Mesenchymal stem cell (in vitro differentiated cells and primary cell): Measurements from ENCODE around the gene NPAS3.

Experiments used
- DNase-seq: peaks from one replicate; pipeline ENCODE4 v3.0.0-alpha.2; 2013
- H2AFZ ChIP-seq: one replicate; pipeline ENCODE4 v1.6.1; 2013; ENCODE audit warnings: low read depth, mild to moderate bottlenecking, control low read depth, inconsistent platforms, low read length, moderate library complexity
- H2AK5ac ChIP-seq: 2 replicates; pipeline ENCODE4 v1.6.1; 2013; ENCODE audit warnings: low read length, moderate library complexity, mild to moderate bottlenecking, inconsistent platforms; ENCODE audit not compliant: severe bottlenecking
- H2BK120ac ChIP-seq: one replicate; pipeline ENCODE4 v1.6.1; 2013; ENCODE audit warnings: low read depth, mild to moderate bottlenecking, inconsistent platforms, low read length, moderate library complexity
- H2BK12ac ChIP-seq, 2 experiments: one replicate each; pipeline ENCODE4 v1.6.1; 2013; ENCODE audit warnings: inconsistent platforms in 2 of 2, low read length in 2 of 2, mild to moderate bottlenecking in 2 of 2, moderate library complexity in 2 of 2, control low read depth in 1 of 2
- H2BK15ac ChIP-seq: one replicate; pipeline ENCODE4 v1.6.1; 2013; ENCODE audit warnings: mild to moderate bottlenecking, low read depth, inconsistent platforms; ENCODE audit not compliant: poor library complexity, severe bottlenecking
- H2BK5ac ChIP-seq: 2 replicates; pipeline ENCODE4 v1.6.1; 2013; ENCODE audit warnings: low read depth, mild to moderate bottlenecking, low read length, control low read depth, inconsistent platforms; ENCODE audit not compliant: poor library complexity, severe bottlenecking
- H3K14ac ChIP-seq, 2 experiments: one replicate each; pipeline ENCODE4 v1.6.1; 2013; ENCODE audit warnings: inconsistent platforms in 2 of 2, low read length in 2 of 2, control low read depth in 1 of 2, mild to moderate bottlenecking in 1 of 2, moderate library complexity in 1 of 2
- H3K18ac ChIP-seq, 2 experiments: one replicate each; pipeline ENCODE4 v1.6.1; 2013; ENCODE audit warnings: inconsistent platforms in 2 of 2, low read length in 2 of 2, control low read depth in 1 of 2, low read depth in 1 of 2, mild to moderate bottlenecking in 1 of 2
- H3K23ac ChIP-seq, 2 experiments: one replicate each; pipeline ENCODE4 v1.6.1; 2013; ENCODE audit warnings: inconsistent platforms in 2 of 2, low read length in 2 of 2, mild to moderate bottlenecking in 2 of 2, moderate library complexity in 2 of 2, control low read depth in 1 of 2
- H3K27ac ChIP-seq: 2 replicates; pipeline ENCODE4 v1.5.1; 2013; ENCODE audit warnings: mild to moderate bottlenecking, moderate library complexity, low read length, control low read depth, inconsistent platforms; ENCODE audit not compliant: poor library complexity, severe bottlenecking
- H3K27me3 ChIP-seq, 2 experiments: 2 replicates each; pipeline versions ENCODE4 v1.6.1 to v1.7.0; 2013; ENCODE audit warnings: low read length in 2 of 2, mild to moderate bottlenecking in 2 of 2, moderate library complexity in 2 of 2, control low read depth in 1 of 2, inconsistent platforms in 1 of 2; ENCODE audit not compliant: control insufficient read depth in 1 of 2, insufficient read depth in 1 of 2
- H3K36me3 ChIP-seq, 2 experiments: 2 replicates each; pipeline versions ENCODE4 v1.6.1 to v1.7.0; 2013; ENCODE audit warnings: low read length in 2 of 2, control low read depth in 1 of 2, inconsistent platforms in 1 of 2, low read depth in 1 of 2, mild to moderate bottlenecking in 1 of 2; ENCODE audit not compliant: insufficient read depth in 2 of 2, control insufficient read depth in 1 of 2
- H3K4ac ChIP-seq, 2 experiments: one replicate each; pipeline ENCODE4 v1.6.1; 2013; ENCODE audit warnings: inconsistent platforms in 2 of 2, low read length in 2 of 2, mild to moderate bottlenecking in 2 of 2, moderate library complexity in 2 of 2, control low read depth in 1 of 2, low read depth in 1 of 2
- H3K4me1 ChIP-seq: 2 replicates; pipeline ENCODE4 v1.6.1; 2013; ENCODE audit warnings: low read depth, low read length, control low read depth; ENCODE audit not compliant: control insufficient read depth, insufficient read depth
- H3K4me2 ChIP-seq: 2 replicates; pipeline ENCODE4 v1.6.1; 2013; ENCODE audit warnings: low read length, mild to moderate bottlenecking, inconsistent platforms; ENCODE audit not compliant: poor library complexity, severe bottlenecking
- H3K4me3 ChIP-seq, 2 experiments: 2 replicates each; pipeline versions ENCODE4 v1.5.1 to v1.7.0; 2013; ENCODE audit warnings: low read length in 2 of 2, mild to moderate bottlenecking in 2 of 2, control low read depth in 1 of 2, low read depth in 1 of 2; ENCODE audit not compliant: insufficient read depth in 1 of 2
- H3K79me1 ChIP-seq: replicated peaks from 2 replicates; pipeline ENCODE4 v1.6.1; 2013; ENCODE audit warnings: mild to moderate bottlenecking, control low read depth, low read length, inconsistent platforms; ENCODE audit not compliant: poor library complexity, severe bottlenecking
- H3K9ac ChIP-seq: 2 replicates; pipeline ENCODE4 v1.7.0; 2013; ENCODE audit warnings: mild to moderate bottlenecking, low read length, moderate library complexity
- H3K9me3 ChIP-seq: 2 replicates; pipeline ENCODE4 v1.7.0; 2013; ENCODE audit warnings: mild to moderate bottlenecking, low read length; ENCODE audit not compliant: control insufficient read depth
- H4K8ac ChIP-seq: one replicate; pipeline ENCODE4 v1.6.1; 2013; ENCODE audit warnings: inconsistent platforms, mild to moderate bottlenecking, low read length, moderate library complexity
- H4K91ac ChIP-seq: one replicate; pipeline ENCODE4 v1.6.1; 2013; ENCODE audit warnings: mild to moderate bottlenecking, low read length, inconsistent platforms
- WGBS: methylation state at CpG from one replicate; pipeline ENCODE4 v1.1.7; 2013; ENCODE audit warnings: mixed read lengths; 5-methylcytosine and 5-hydroxymethylcytosine counted together

Gene NPAS3

DNA sequence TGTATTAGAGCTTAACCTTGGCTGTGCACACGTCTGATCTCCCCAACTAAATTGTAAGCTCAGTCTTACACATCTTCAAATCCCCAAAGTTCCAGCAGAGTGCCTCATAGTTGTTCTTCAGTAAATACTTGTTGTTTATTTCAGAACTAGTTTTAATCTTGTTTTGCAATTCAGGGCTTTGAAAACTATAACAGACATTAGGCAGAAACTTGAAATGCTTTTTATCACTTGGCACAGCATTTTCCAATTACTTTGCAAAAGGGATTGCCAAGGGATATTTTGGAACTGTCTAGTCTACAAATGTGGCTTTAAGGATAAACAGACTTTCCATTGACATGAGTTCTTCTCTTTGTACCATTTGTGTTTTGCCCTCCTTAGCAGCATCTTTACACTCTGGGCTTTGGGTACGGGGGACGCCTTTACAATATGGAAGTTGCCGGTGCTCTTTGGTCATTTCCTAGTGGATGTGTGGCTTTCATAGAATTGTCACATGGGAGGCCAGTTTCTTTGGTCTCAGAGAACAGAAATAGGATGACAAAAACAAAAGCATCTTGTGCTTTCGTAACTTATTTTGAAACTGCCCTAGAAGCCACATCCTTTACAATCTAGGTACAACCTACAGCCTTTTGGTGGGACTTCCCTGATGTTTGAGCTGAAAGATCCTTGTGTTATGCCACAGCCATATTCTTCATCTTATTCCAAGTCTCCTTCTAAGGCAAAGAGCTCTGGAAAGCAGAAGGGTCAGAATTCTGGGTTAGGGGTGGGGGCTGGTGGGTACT, 96.9 kb downstream of the NPAS3 start:
- no peak overlapping the region for H2BK5ac ChIP-seq
- no peak overlapping the region for H3K4me3 ChIP-seq
- 100% methylated on average over 5 of the region's 5 CpGs for WGBS
- H4K91ac ChIP-seq = no peak overlapping the region
- H3K14ac ChIP-seq = no peak overlapping the region
- no peaks in the 10 kb centered on the region for H3K79me1 ChIP-seq
- H3K23ac ChIP-seq = no peak overlapping the region
- no peak overlapping the region for H2BK15ac ChIP-seq
- H3K9me3 ChIP-seq = no peaks in the 10 kb centered on the region
- no peak overlapping the region for H2AFZ ChIP-seq
- no peak overlapping the region for H2BK120ac ChIP-seq
- no peak overlapping the region for H3K4me2 ChIP-seq
- H3K18ac ChIP-seq = no peak overlapping the region
- H3K4ac ChIP-seq = no peak overlapping the region
- H4K8ac ChIP-seq = no peak overlapping the region
- H3K9ac ChIP-seq = no peak overlapping the region
- no peaks in the 10 kb centered on the region for H3K27me3 ChIP-seq
- H2BK12ac ChIP-seq = no peak overlapping the region
- no peak overlapping the region for H2AK5ac ChIP-seq
- DNase-seq = no peak
- no peaks in the 10 kb centered on the region for H3K4me1 ChIP-seq
- no peak overlapping the region for H3K27ac ChIP-seq
- H3K36me3 ChIP-seq = no peaks in the 10 kb centered on the region

DNA sequence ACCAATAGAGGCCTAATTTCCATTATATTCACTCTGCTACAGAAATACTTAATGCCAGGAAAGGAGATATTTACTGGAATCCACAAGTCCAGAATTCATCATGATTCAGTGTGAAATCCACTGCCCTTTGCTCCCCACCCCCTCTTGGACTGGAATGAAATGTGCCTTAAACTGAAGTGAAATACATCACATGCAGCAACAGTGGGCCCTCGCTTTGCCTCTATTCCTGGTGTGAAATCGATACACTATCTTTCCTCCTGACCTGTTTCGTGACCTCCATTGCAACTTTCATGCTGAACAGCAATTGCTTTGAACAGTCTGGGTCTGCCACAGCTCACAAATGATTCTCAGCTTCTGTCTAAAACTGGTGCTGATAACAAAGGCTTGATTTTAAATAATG, 100.6 kb downstream of the NPAS3 start:
- Histone ChIP-seq H3K4ac (no peak overlapping the region), H3K9ac (no peak overlapping the region), H4K91ac (no peak overlapping the region), H4K8ac (no peak overlapping the region), H2AFZ (no peak overlapping the region), H3K4me1 (no peaks in the 10 kb centered on the region), H2AK5ac (no peak overlapping the region), H2BK12ac (no peak overlapping the region), H2BK5ac (no peak overlapping the region), H3K27ac (no peak overlapping the region), H3K9me3 (peaks cover 6% of the 10 kb centered on the region), H3K18ac (no peak overlapping the region), H3K4me2 (no peak overlapping the region), H3K79me1 (no peaks in the 10 kb centered on the region), H2BK120ac (no peak overlapping the region), H3K14ac (peak overlapping the region in 1 of 2 experiments; percentile 4), H3K36me3 (no peaks in the 10 kb centered on the region), H3K4me3 (no peak overlapping the region), H3K23ac (no peak overlapping the region), H3K27me3 (no peaks in the 10 kb centered on the region), H2BK15ac (no peak overlapping the region)
- no peak for DNase-seq
- 96% methylated on average over 3 of the region's 3 CpGs for WGBS

DNA sequence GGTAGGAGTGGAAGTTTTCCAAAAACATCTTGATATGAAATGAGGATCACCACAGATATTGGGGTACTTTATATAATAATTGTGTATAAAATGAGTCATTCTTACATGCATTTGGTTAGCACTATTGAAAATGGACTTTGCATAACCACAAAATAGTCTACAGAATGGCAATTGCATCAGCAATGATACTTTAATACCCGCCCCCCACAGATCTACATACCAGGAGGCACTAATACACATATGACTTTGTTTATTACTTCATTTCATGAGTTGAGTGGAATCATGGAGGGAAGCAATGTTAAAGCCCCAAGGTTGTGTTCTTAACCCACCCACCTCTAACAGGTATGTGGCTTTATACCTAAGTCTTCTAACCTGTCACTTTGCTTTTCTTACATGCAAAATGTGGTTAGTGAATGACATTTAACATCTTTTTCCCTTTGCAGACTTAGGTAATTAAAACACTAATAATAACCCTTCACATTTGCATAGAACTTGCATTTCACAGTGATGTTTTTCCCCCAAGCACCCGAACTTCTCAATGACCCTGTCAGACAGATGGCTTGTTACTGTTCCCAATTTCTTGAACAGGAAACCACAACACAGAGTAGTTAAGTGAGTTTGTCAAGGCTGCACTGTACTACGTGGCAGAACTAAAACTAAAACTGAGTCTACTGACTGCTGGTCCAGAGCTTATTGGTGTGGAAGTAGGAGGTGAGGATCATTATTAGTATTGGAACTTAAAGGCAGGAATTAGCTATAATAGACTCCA, 101.9 kb downstream of the NPAS3 start:
- H3K9ac ChIP-seq = no peak overlapping the region
- H3K27ac ChIP-seq = no peak overlapping the region
- no peak overlapping the region for H4K91ac ChIP-seq
- H3K4me1 ChIP-seq = no peaks in the 10 kb centered on the region
- peaks cover 15% of the 10 kb centered on the region for H3K9me3 ChIP-seq
- WGBS = 92% methylated on average over 2 of the region's 3 CpGs
- no peak overlapping the region for H2AK5ac ChIP-seq
- DNase-seq = no peak
- no peak overlapping the region for H3K4me3 ChIP-seq
- H3K79me1 ChIP-seq = no peaks in the 10 kb centered on the region
- H3K27me3 ChIP-seq = no peaks in the 10 kb centered on the region
- H3K18ac ChIP-seq = no peak overlapping the region
- no peak overlapping the region for H2BK15ac ChIP-seq
- no peak overlapping the region for H2AFZ ChIP-seq
- no peaks in the 10 kb centered on the region for H3K36me3 ChIP-seq
- no peak overlapping the region for H3K4me2 ChIP-seq
- H2BK12ac ChIP-seq = no peak overlapping the region
- H4K8ac ChIP-seq = no peak overlapping the region
- H3K14ac ChIP-seq = no peak overlapping the region
- no peak overlapping the region for H3K4ac ChIP-seq
- H2BK5ac ChIP-seq = no peak overlapping the region
- H3K23ac ChIP-seq = no peak overlapping the region
- no peak overlapping the region for H2BK120ac ChIP-seq

DNA sequence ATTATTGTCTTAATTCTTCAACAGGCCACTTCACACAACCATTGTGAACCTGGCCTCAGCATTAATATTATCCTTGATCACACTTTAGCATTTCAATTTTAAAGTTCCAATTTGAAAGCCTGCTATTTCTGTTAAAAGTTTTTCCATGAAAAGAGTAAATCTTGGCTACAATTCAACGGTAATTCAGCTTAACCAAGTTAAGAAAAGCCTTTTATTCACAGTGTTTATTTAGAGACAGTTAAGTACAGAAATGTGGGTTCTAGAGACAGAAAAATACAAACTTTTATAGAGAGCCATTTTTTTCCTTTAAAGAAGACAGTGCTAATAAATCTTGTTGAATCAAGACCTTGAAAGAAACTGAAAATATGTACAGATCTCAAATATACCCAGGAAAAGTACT, 103.9 kb downstream of the NPAS3 start:
- whole genome bisulfite sequencing = no CpG with 5 or more reads among the region's 1 CpG
- no peaks in the 10 kb centered on the region for H3K27me3 ChIP-seq
- H2BK120ac ChIP-seq = no peak overlapping the region
- H3K9ac ChIP-seq = no peak overlapping the region
- H3K9me3 ChIP-seq = peaks cover 15% of the 10 kb centered on the region
- no peak overlapping the region for H3K14ac ChIP-seq
- H2BK12ac ChIP-seq = no peak overlapping the region
- H2AFZ ChIP-seq = no peak overlapping the region
- H3K79me1 ChIP-seq = no peaks in the 10 kb centered on the region
- H4K91ac ChIP-seq = no peak overlapping the region
- H3K27ac ChIP-seq = no peak overlapping the region
- no peaks in the 10 kb centered on the region for H3K4me1 ChIP-seq
- no peaks in the 10 kb centered on the region for H3K36me3 ChIP-seq
- no peak overlapping the region for H2BK15ac ChIP-seq
- H3K18ac ChIP-seq = no peak overlapping the region
- no peak overlapping the region for H3K4me2 ChIP-seq
- no peak overlapping the region for H4K8ac ChIP-seq
- no peak overlapping the region for H3K4me3 ChIP-seq
- H3K23ac ChIP-seq = no peak overlapping the region
- no peak overlapping the region for H2BK5ac ChIP-seq
- no peak overlapping the region for H3K4ac ChIP-seq
- no peak for DNase-seq
- H2AK5ac ChIP-seq = no peak overlapping the region
